Common myeloid progenitor, CD34-positive (primary cell): ENCODE data around the gene HID1.

Experiments used
- CTCF ChIA-PET: fragments of 350-600 bp; sonication (Branson Sonifier 250); formaldehyde crosslinking; loops from one replicate; lab custom pipeline; 2021; ENCODE audit warnings: antibody characterized with exemption; lab: Charles Lee
- POLR2A ChIA-PET: fragments of 350-600 bp; sonication (Branson Sonifier 250); formaldehyde crosslinking; loops from one replicate; lab custom pipeline; 2021; ENCODE audit warnings: antibody characterized with exemption; lab: Charles Lee
- DNase-seq, 3 donors: peaks; one replicate each; pipeline versions ENCODE4 v3.0.0 to v3.0.0-alpha.2; 2013
- H3K27ac ChIP-seq, 2 experiments: 1 replicate in 1 of 2; 2 replicates in 1 of 2; pipeline ENCODE4 v1.7.0; 2013; ENCODE audit warnings: inconsistent platforms in 2 of 2, low read length in 2 of 2, mild to moderate bottlenecking in 2 of 2, low read depth in 1 of 2, moderate library complexity in 1 of 2; ENCODE audit not compliant: severe bottlenecking in 2 of 2, insufficient read depth in 1 of 2, poor library complexity in 1 of 2
- H3K27me3 ChIP-seq, 5 experiments: replicated peaks in 2 of 5; 1 replicate in 3 of 5; 2 replicates in 2 of 5; pipeline versions ENCODE4 v1.6.1 to v1.7.0; 2013; ENCODE audit warnings: low read length in 4 of 5, mild to moderate bottlenecking in 2 of 5, moderate library complexity in 2 of 5, inconsistent platforms in 1 of 5; ENCODE audit not compliant: insufficient read depth in 5 of 5, control insufficient read depth in 4 of 5
- H3K36me3 ChIP-seq, 4 experiments: 1 replicate in 2 of 4; 2 replicates in 2 of 4; pipeline versions ENCODE4 v1.6.1 to v1.7.0; 2013; ENCODE audit warnings: low read length in 3 of 4, control low read depth in 1 of 4, mild to moderate bottlenecking in 1 of 4; ENCODE audit not compliant: control insufficient read depth in 4 of 4, insufficient read depth in 4 of 4
- H3K4me1 ChIP-seq, 4 experiments: 1 replicate in 3 of 4; 2 replicates in 1 of 4; pipeline versions ENCODE4 v1.6.1 to v1.7.1; 2013; ENCODE audit warnings: low read length in 3 of 4, mild to moderate bottlenecking in 3 of 4, control low read depth in 1 of 4, inconsistent platforms in 1 of 4, moderate library complexity in 1 of 4; ENCODE audit not compliant: control insufficient read depth in 4 of 4, insufficient read depth in 4 of 4; ENCODE audit errors: control extremely low read depth in 1 of 4
- H3K4me3 ChIP-seq, 7 experiments: 1 replicate in 4 of 7; 2 replicates in 3 of 7; pipeline versions ENCODE4 v1.5.1 to v1.7.0; 2013; ENCODE audit warnings: mild to moderate bottlenecking in 7 of 7, low read length in 6 of 7, moderate library complexity in 6 of 7, inconsistent platforms in 2 of 7, low read depth in 2 of 7, control low read depth in 1 of 7; ENCODE audit not compliant: insufficient read depth in 4 of 7, control insufficient read depth in 1 of 7; ENCODE audit errors: extremely low read depth in 1 of 7
- H3K9me3 ChIP-seq, 5 experiments: 1 replicate in 4 of 5; 2 replicates in 1 of 5; pipeline versions ENCODE4 v1.6.1 to v1.7.1; 2013; ENCODE audit warnings: low read length in 4 of 5, mild to moderate bottlenecking in 2 of 5, inconsistent platforms in 1 of 5, low read depth in 1 of 5, moderate library complexity in 1 of 5; ENCODE audit not compliant: control insufficient read depth in 4 of 5, insufficient read depth in 2 of 5; ENCODE audit errors: control extremely low read depth in 1 of 5
- WGBS: methylation state at CpG from one replicate; pipeline ENCODE4 v1.1.5; 2013; ENCODE audit not compliant: insufficient coverage; 5-methylcytosine and 5-hydroxymethylcytosine counted together

Gene HID1

DNA sequence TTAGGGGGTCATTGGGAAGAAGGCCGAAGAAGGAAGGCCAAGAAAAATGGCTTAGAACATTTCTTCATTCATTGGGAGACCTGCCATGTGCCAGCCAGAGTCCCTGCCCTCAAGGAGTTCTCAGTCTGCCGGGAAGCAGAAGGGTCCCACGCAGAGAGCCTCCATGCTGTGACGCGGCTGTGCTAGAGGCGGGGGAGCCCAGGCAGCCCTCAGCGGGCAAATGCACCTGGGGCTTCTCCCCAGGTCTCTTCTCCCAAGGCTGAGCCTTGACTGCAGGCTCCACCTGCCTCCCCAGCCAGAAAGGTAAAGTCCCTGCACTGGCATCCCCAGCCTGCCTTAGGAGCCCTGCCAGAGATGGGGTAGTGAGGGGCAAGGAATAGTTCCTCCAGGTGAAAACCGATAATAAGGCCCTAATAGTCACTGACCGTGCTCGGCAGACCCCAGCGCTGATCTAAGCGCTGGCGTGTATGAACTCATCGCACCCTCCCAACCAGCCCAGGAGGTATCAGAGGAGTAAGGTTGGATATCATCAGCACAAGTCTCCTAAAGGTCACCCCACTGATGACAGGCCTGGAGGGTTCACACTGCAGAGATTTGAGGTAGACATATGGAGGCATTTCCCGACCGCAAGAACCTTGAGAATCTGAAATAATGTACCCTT, 8.9 kb upstream of the HID1 start:
- Histone ChIP-seq H3K4me1 (peaks cover 3 to 15% (median 14%) of the 10 kb centered on the region in 4 experiments), H3K27me3 (peaks cover 0 to 33% (median 18%) of the 10 kb centered on the region in 5 experiments), H3K9me3 (no peaks in the 10 kb centered on the region), H3K4me3 (peak overlapping the region; percentile 20 to 82 (median 55)), H3K27ac (no peak overlapping the region), H3K36me3 (no peaks in the 10 kb centered on the region)
- DNase-seq = no peak
- WGBS = 63% methylated on average over 12 of the region's 16 CpGs
- ChIA-PET POLR2A (no interaction called here), CTCF (no interaction called here)

- no peak overlapping the region for H3K4me3 ChIP-seq
- ChIA-PET CTCF (interaction anchor here (0.7 to 1.9 kb wide), 3 partner anchors 18 to 66 kb away, joined by 3 to 8 read pairs (median 4); no protein-coding TSS in a partner anchor), POLR2A (no interaction called here)
- H3K36me3 ChIP-seq = no peaks in the 10 kb centered on the region
- no peaks in the 10 kb centered on the region for H3K9me3 ChIP-seq
- no peak overlapping the region for H3K27ac ChIP-seq
- WGBS = 88% methylated on average over 16 of the region's 17 CpGs
- DNase-seq = no peak
- H3K27me3 ChIP-seq = peaks cover 0 to 26% (median 18%) of the 10 kb centered on the region in 5 experiments
- peaks cover 3 to 15% (median 14%) of the 10 kb centered on the region in 4 experiments for H3K4me1 ChIP-seq
These were observed 7.0 kb upstream of the HID1 start for GRCh38 chr17:74979408-74980146.

- Histone ChIP-seq H3K4me1 (peaks cover 3 to 15% (median 14%) of the 10 kb centered on the region in 4 experiments), H3K36me3 (no peaks in the 10 kb centered on the region), H3K27me3 (peaks cover 0 to 32% (median 25%) of the 10 kb centered on the region in 5 experiments), H3K9me3 (no peaks in the 10 kb centered on the region), H3K27ac (no peak overlapping the region), H3K4me3 (no peak overlapping the region)
- WGBS = 88% methylated on average over 3 of the region's 3 CpGs
- DNase-seq = no peak
- ChIA-PET POLR2A (interaction anchor here (0.7 kb wide), 1 partner anchor 47 kb away, joined by 3 read pairs; no protein-coding TSS in a partner anchor), CTCF (interaction anchor here (1.1 to 2.5 kb wide), 2 partner anchors 9 to 34 kb away, joined by 5 to 7 read pairs; partner anchors contain the start of gene MRPL58)
These were observed 5.7 kb upstream of the HID1 start for GRCh38 chr17:74978240-74978639.

GRCh38 chr17:74977802-74978201, 5.2 kb upstream of the HID1 start:
- Histone ChIP-seq H3K4me1 (peaks cover 3 to 19% (median 15%) of the 10 kb centered on the region in 4 experiments), H3K27ac (no peak overlapping the region), H3K27me3 (peaks cover 0 to 37% (median 30%) of the 10 kb centered on the region in 5 experiments), H3K36me3 (no peaks in the 10 kb centered on the region), H3K4me3 (no peak overlapping the region), H3K9me3 (no peaks in the 10 kb centered on the region)
- DNase-seq = no peak
- CTCF ChIA-PET = interaction anchor here (0.6 to 2.5 kb wide), 3 partner anchors 10 to 53 kb away, joined by 3 to 7 read pairs (median 6); partner anchors contain the start of genes CDR2L and MRPL58
- WGBS = 100% methylated on average over 1 of the region's 3 CpGs
- POLR2A ChIA-PET = interaction anchor here (0.7 kb wide), 1 partner anchor 84 kb away, joined by 5 read pairs; no protein-coding TSS in a partner anchor

DNA sequence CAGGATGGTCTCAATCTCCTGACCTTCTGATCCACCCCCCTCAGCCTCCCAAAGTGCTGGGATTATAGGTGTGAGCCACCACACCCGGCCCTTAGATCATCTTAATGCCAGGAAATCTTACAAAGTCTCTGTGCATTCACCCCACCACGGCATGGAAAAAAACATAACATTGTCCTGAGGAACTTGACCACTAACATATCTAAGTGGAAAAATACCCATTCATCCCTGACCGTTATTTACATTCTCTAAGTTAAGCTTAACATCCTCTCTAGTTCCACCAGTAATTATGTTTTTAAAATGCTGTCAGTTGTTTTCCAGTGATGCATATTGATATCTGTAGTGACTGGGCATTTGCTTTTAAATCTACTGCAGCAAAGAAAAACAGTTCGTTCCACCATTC, 3.4 kb upstream of the HID1 start:
- H3K27me3 ChIP-seq = peaks cover 0 to 43% (median 21%) of the 10 kb centered on the region in 5 experiments
- no peak overlapping the region for H3K4me3 ChIP-seq
- 91% methylated on average over 3 of the region's 4 CpGs for whole genome bisulfite sequencing
- peaks cover 0 to 14% (median 8%) of the 10 kb centered on the region in 4 experiments for H3K4me1 ChIP-seq
- no peaks in the 10 kb centered on the region for H3K36me3 ChIP-seq
- DNase-seq = no peak
- no peaks in the 10 kb centered on the region for H3K9me3 ChIP-seq
- ChIA-PET POLR2A (no interaction called here), CTCF (interaction anchor here (2.0 to 2.5 kb wide), 3 partner anchors 12 to 36 kb away, joined by 4 to 7 read pairs (median 6); partner anchors contain the start of genes CDR2L and MRPL58)
- H3K27ac ChIP-seq = no peak overlapping the region

GRCh38 chr17:74972973-74973328, 392 bp upstream of the HID1 start:
- Histone ChIP-seq H3K4me3 (peak overlapping the region in 4 of 7 experiments; percentile 26 to 78 (median 58)), H3K27me3 (peaks cover 0 to 49% (median 19%) of the 10 kb centered on the region in 5 experiments), H3K9me3 (no peaks in the 10 kb centered on the region), H3K27ac (no peak overlapping the region), H3K4me1 (peaks cover 0 to 14% (median 8%) of the 10 kb centered on the region in 4 experiments), H3K36me3 (no peaks in the 10 kb centered on the region)
- no peak for DNase-seq
- WGBS = 9% methylated on average over 12 of the region's 17 CpGs
- POLR2A ChIA-PET = interaction anchor here (0.6 to 1.0 kb wide), 2 partner anchors 10 to 22 kb away, joined by 3 to 4 read pairs; no protein-coding TSS in a partner anchor
- CTCF ChIA-PET = interaction anchor here (1.2 to 6.6 kb wide), 6 partner anchors 11 to 133 kb away, joined by 3 to 49 read pairs (median 5); partner anchors contain the start of genes KCTD2 and MRPL58
